Tibial artery (tissue), 4 donors: ENCODE data around the gene TMPRSS9.
"Not testable (repeated sequence)": the region's sequence is repeated elsewhere in the genome, so short reads cannot be mapped to it uniquely, and the experiment has no call there.

Source experiments
- DNase-seq, 2 donors: peaks; one replicate each; pipeline ENCODE4 v3.0.0-alpha.2; 2019
- H3K27ac ChIP-seq, 2 donors: fragments of 200-600 bp; sonication (generic) in 1 of 2; 1 replicate in 1 of 2; 2 replicates in 1 of 2; pipeline ENCODE4 v1.5.1; 2018 to 2019; ENCODE audit warnings: mild to moderate bottlenecking in 1 of 2
- H3K27me3 ChIP-seq, 2 donors: fragments of 200-600 bp; sonication (generic) in 1 of 2; one replicate each; pipeline versions ENCODE4 v1.5.1 to v1.6.0; 2016 to 2019
- H3K36me3 ChIP-seq, 3 donors: fragments of 200-600 bp; sonication (generic) in 2 of 3; one replicate each; pipeline ENCODE4 v1.5.1; 2016 to 2019; ENCODE audit warnings: mild to moderate bottlenecking in 2 of 3
- H3K4me1 ChIP-seq, 4 donors: fragments of 200-600 bp; sonication (generic) in 2 of 4; 1 replicate in 3 of 4; 2 replicates in 1 of 4; pipeline ENCODE4 v1.5.1; 2016 to 2019
- H3K4me3 ChIP-seq, 2 donors: fragments of 200-600 bp; sonication (generic) in 1 of 2; 1 replicate in 1 of 2; 2 replicates in 1 of 2; pipeline ENCODE4 v1.5.1; 2018 to 2019; ENCODE audit warnings: mild to moderate bottlenecking in 2 of 2
- H3K9me3 ChIP-seq, 3 donors: fragments of 200-600 bp; sonication (generic) in 1 of 3; one replicate each; pipeline ENCODE4 v1.5.1; 2016 to 2019
- CTCF ChIP-seq, 2 experiments: fragments of 200-600 bp in 1 of 2; fragments of 450-650 bp in 1 of 2; IDR thresholded peaks; one replicate each; pipeline ENCODE4 v1.5.1; 2017 to 2019; ENCODE audit warnings: antibody characterized with exemption in 2 of 2, mild to moderate bottlenecking in 1 of 2, moderate library complexity in 1 of 2
- intact Hi-C: fragments of 100-400 bp; cut with DNase I; formaldehyde crosslinking; loops from one replicate; pipeline ENCODE4 v1.15.0; 2023; ENCODE audit warnings: low total_unique reads

Gene TMPRSS9

GRCh38 chr19:2345076-2345475 lies 15.0 kb upstream of the TMPRSS9 start:
- H3K36me3 ChIP-seq, result peaks cover 6 to 76% (median 54%) of the 10 kb centered on the region in 3 donors

GRCh38 chr19:2345794-2346663 lies 14.0 kb upstream of the TMPRSS9 start:
- no peak overlapping the region for H3K27ac ChIP-seq
- H3K27me3 ChIP-seq, result no peaks in the 10 kb centered on the region
- H3K4me3 ChIP-seq, result no peak overlapping the region
- H3K36me3 ChIP-seq, result peaks cover 11 to 76% (median 53%) of the 10 kb centered on the region in 3 donors
- intact Hi-C loops, result no loop called here
- no peaks in the 10 kb centered on the region for H3K4me1 ChIP-seq
- no peaks in the 10 kb centered on the region for H3K9me3 ChIP-seq
- no peak for DNase-seq
- TF ChIP-seq CTCF (IDR thresholded peaks at IDR 0.05), result no peak

More at GRCh38 chr19:2345076-2345475, 15.0 kb upstream of the TMPRSS9 start:
- no peak for TF ChIP-seq CTCF (IDR thresholded peaks at IDR 0.05)
- Histone ChIP-seq H3K9me3 (no peaks in the 10 kb centered on the region), H3K27ac (no peak overlapping the region), H3K4me1 (no peaks in the 10 kb centered on the region), H3K4me3 (no peak overlapping the region), H3K27me3 (no peaks in the 10 kb centered on the region)
- no peak for DNase-seq
- intact Hi-C loops, result no loop called here

GRCh38 chr19:2349818-2350217 lies 10.2 kb upstream of the TMPRSS9 start:
- intact Hi-C loops, H3K27me3 ChIP-seq, H3K9me3 ChIP-seq, H3K4me1 ChIP-seq, H3K4me3 ChIP-seq, DNase-seq, H3K27ac ChIP-seq: not testable (repeated sequence)
- H3K36me3 ChIP-seq, result peaks cover 16 to 81% (median 56%) of the 10 kb centered on the region in 3 donors

GRCh38 chr19:2350656-2351055 lies 9.4 kb upstream of the TMPRSS9 start:
- H3K4me1 ChIP-seq, result no peaks in the 10 kb centered on the region
- TF ChIP-seq CTCF (IDR thresholded peaks at IDR 0.05), result no peak
- H3K27me3 ChIP-seq, result no peaks in the 10 kb centered on the region
- no peak for DNase-seq
- intact Hi-C loops, result no loop called here
- no peak overlapping the region for H3K4me3 ChIP-seq
- H3K9me3 ChIP-seq, result no peaks in the 10 kb centered on the region
- H3K27ac ChIP-seq, result no peak overlapping the region
- peaks cover 16 to 73% (median 51%) of the 10 kb centered on the region in 3 donors for H3K36me3 ChIP-seq

- H3K27ac ChIP-seq, result no peak overlapping the region
- H3K4me3 ChIP-seq, result no peak overlapping the region
- H3K4me1 ChIP-seq, result no peaks in the 10 kb centered on the region
- peaks cover 16 to 66% (median 49%) of the 10 kb centered on the region in 3 donors for H3K36me3 ChIP-seq
- DNase-seq, result no peak
- no peak for TF ChIP-seq CTCF (IDR thresholded peaks at IDR 0.05)
- H3K9me3 ChIP-seq, result no peaks in the 10 kb centered on the region
- intact Hi-C loops, result no loop called here
- H3K27me3 ChIP-seq, result no peaks in the 10 kb centered on the region
These were observed 8.5 kb upstream of the TMPRSS9 start for GRCh38 chr19:2351591-2351990.

- DNase-seq, result no peak
- intact Hi-C loops, result no loop called here
- Histone ChIP-seq H3K27me3 (no peaks in the 10 kb centered on the region), H3K36me3 (peaks cover 16 to 62% (median 46%) of the 10 kb centered on the region in 3 donors), H3K27ac (no peak overlapping the region), H3K4me1 (no peaks in the 10 kb centered on the region), H3K4me3 (no peak overlapping the region), H3K9me3 (no peaks in the 10 kb centered on the region)
- no peak for TF ChIP-seq CTCF (IDR thresholded peaks at IDR 0.05)
These were observed 7.9 kb upstream of the TMPRSS9 start for GRCh38 chr19:2352121-2352520.
